Measurements from ENCODE around the gene SH2D2A. TPM values are rescaled to one million over a fixed set of nuclear protein-coding genes. Genes with fewer than 3 reads are reported as not detected.

The SH2D2A gene
- polyA plus RNA-seq, 1 donor from 2014 or later = not detected

- H3K4me3 ChIP-seq (ENCODE audit: low read length) = no peak overlapping the region
- H3K9me3 ChIP-seq (ENCODE audit: low read length) = no peaks in the 10 kb centered on the region
- no peaks in the 10 kb centered on the region for H3K36me3 ChIP-seq (ENCODE audit: insufficient read depth, low read length)
- H2AFZ ChIP-seq (ENCODE audit: low read depth, low read length) = no peak overlapping the region
- H3K27ac ChIP-seq (ENCODE audit: low read length) = no peak overlapping the region
- no peak for TF ChIP-seq EZH2 (IDR thresholded peaks at IDR 0.05; ENCODE audit: borderline replicate concordance, insufficient read depth, low read length, poor library complexity, severe bottlenecking)
- no peak for TF ChIP-seq CTCF (IDR thresholded peaks at IDR 0.05; ENCODE audit: poor library complexity, severe bottlenecking)
- no peak for TF ChIP-seq RAD21 (conservative IDR thresholded peaks at IDR 0.05)
- TF ChIP-seq, protein P1, sequence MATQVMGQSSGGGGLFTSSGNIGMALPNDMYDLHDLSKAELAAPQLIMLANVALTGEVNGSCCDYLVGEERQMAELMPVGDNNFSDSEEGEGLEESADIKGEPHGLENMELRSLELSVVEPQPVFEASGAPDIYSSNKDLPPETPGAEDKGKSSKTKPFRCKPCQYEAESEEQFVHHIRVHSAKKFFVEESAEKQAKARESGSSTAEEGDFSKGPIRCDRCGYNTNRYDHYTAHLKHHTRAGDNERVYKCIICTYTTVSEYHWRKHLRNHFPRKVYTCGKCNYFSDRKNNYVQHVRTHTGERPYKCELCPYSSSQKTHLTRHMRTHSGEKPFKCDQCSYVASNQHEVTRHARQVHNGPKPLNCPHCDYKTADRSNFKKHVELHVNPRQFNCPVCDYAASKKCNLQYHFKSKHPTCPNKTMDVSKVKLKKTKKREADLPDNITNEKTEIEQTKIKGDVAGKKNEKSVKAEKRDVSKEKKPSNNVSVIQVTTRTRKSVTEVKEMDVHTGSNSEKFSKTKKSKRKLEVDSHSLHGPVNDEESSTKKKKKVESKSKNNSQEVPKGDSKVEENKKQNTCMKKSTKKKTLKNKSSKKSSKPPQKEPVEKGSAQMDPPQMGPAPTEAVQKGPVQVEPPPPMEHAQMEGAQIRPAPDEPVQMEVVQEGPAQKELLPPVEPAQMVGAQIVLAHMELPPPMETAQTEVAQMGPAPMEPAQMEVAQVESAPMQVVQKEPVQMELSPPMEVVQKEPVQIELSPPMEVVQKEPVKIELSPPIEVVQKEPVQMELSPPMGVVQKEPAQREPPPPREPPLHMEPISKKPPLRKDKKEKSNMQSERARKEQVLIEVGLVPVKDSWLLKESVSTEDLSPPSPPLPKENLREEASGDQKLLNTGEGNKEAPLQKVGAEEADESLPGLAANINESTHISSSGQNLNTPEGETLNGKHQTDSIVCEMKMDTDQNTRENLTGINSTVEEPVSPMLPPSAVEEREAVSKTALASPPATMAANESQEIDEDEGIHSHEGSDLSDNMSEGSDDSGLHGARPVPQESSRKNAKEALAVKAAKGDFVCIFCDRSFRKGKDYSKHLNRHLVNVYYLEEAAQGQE (IDR thresholded peaks at IDR 0.05; ENCODE audit: borderline replicate concordance) = no peak
- no peak for TF ChIP-seq POLR2AphosphoS5 (IDR thresholded peaks at IDR 0.05)
- no peak for TF ChIP-seq TAF1 (IDR thresholded peaks at IDR 0.05; ENCODE audit: low read depth)
- no peak for TF ChIP-seq EP300 (conservative IDR thresholded peaks at IDR 0.05; ENCODE audit: poor library complexity, severe bottlenecking)
- TF ChIP-seq MXI1 (conservative IDR thresholded peaks at IDR 0.05; ENCODE audit: poor library complexity, severe bottlenecking) = no peak
- TF ChIP-seq SMC3 (conservative IDR thresholded peaks at IDR 0.05; ENCODE audit: poor library complexity) = no peak
- H3K79me2 ChIP-seq (replicated peaks; ENCODE audit: insufficient read depth, low read length) = no peaks in the 10 kb centered on the region
- no peak overlapping the region for H3K4me2 ChIP-seq (ENCODE audit: low read length)
- no peaks in the 10 kb centered on the region for H4K20me1 ChIP-seq (ENCODE audit: insufficient read depth)
- H3K9me2 ChIP-seq (ENCODE audit: insufficient read depth, low read length) = no peaks in the 10 kb centered on the region
- peaks cover 53% of the 10 kb centered on the region for H3K27me3 ChIP-seq (ENCODE audit: insufficient read depth, low read depth, low read length)
- no peaks in the 10 kb centered on the region for H3F3A ChIP-seq (ENCODE audit: insufficient read depth, low read length, poor library complexity, severe bottlenecking)
- peak overlapping the region; percentile 9 for H3K9ac ChIP-seq (ENCODE audit: low read length)
Observed at GRCh38 chr1:156862997-156863599, 46.5 kb upstream of the SH2D2A start.

DNA sequence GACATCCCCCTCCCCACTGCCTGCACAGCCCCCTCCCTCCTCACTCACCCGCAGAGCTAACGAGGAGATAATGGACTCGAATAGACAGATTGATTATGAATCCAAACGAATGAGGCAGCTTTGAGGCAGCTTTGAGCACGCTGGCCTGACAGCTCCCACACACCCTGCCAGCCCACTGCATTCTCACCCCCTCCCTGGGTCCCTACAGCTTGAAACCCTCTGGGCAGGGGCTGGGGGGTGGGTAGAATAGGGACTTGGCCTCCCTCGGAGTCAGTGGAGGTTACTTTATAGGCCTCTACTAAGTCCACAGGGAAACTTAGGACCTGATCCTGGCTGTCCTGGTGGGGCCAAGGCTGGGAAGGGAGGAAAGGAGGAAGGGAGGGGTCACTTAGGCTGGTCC, 45.9 kb upstream of the SH2D2A start:
- Histone ChIP-seq H4K20me1 (ENCODE audit: insufficient read depth) (no peaks in the 10 kb centered on the region), H3K79me2 (replicated peaks; ENCODE audit: insufficient read depth, low read length) (no peaks in the 10 kb centered on the region), H3K36me3 (ENCODE audit: insufficient read depth, low read length) (no peaks in the 10 kb centered on the region), H3K9me3 (ENCODE audit: low read length) (no peaks in the 10 kb centered on the region), H3K4me2 (ENCODE audit: low read length) (no peak overlapping the region), H2AFZ (ENCODE audit: low read depth, low read length) (no peak overlapping the region), H3K4me3 (ENCODE audit: low read length) (no peak overlapping the region), H3K27me3 (ENCODE audit: insufficient read depth, low read depth, low read length) (peaks cover 56% of the 10 kb centered on the region), H3K9me2 (ENCODE audit: insufficient read depth, low read length) (no peaks in the 10 kb centered on the region), H3F3A (ENCODE audit: insufficient read depth, low read length, poor library complexity, severe bottlenecking) (no peaks in the 10 kb centered on the region), H3K9ac (ENCODE audit: low read length) (no peak overlapping the region), H3K27ac (ENCODE audit: low read length) (no peak overlapping the region)
- TF ChIP-seq MXI1 (conservative IDR thresholded peaks at IDR 0.05; ENCODE audit: poor library complexity, severe bottlenecking) = no peak
- no peak for TF ChIP-seq EP300 (conservative IDR thresholded peaks at IDR 0.05; ENCODE audit: poor library complexity, severe bottlenecking)
- TF ChIP-seq CTCF (IDR thresholded peaks at IDR 0.05; ENCODE audit: poor library complexity, severe bottlenecking) = no peak
- TF ChIP-seq SMC3 (conservative IDR thresholded peaks at IDR 0.05; ENCODE audit: poor library complexity) = no peak
- TF ChIP-seq EZH2 (IDR thresholded peaks at IDR 0.05; ENCODE audit: borderline replicate concordance, insufficient read depth, low read length, poor library complexity, severe bottlenecking) = no peak
